SK-N-SH (cell line): Measurements from ENCODE around the gene DUSP1. TPM values are rescaled to one million over a fixed set of nuclear protein-coding genes. Genes with fewer than 3 reads are reported as not detected.

Source experiments
- CTCF ChIA-PET: fragments of 300-600, 350-600 bp; formaldehyde crosslinking; extraction: SDS; loops from one replicate; lab custom pipeline; 2021; lab: Yijun Ruan, JAX
- POLR2A ChIA-PET: fragments of 350-600 bp; sonication (Branson Sonifier 250); formaldehyde crosslinking; extraction: SDS; loops from one replicate; lab custom pipeline; 2020; ENCODE audit warnings: antibody characterized with exemption, inconsistent platforms; lab: Yijun Ruan, JAX
- DNase-seq: peaks from one replicate; pipeline ENCODE4 v3.0.0; 2012
- H2AFZ ChIP-seq: fragments of 200-600 bp; sonication (generic); 2 replicates; pipeline ENCODE4 v1.8.1; 2016; ENCODE audit warnings: antibody characterized with exemption, mild to moderate bottlenecking, low read depth
- H3F3A ChIP-seq: fragments of 200-600 bp; sonication (generic); replicated peaks from 2 replicates; pipeline ENCODE3; 2016; ENCODE audit warnings: antibody characterized with exemption, mild to moderate bottlenecking; ENCODE audit not compliant: insufficient read depth
- H3K27ac ChIP-seq, 2 experiments: fragments of 200-500 bp in 1 of 2; fragments of 200-600 bp in 1 of 2; sonication (Bioruptor generic) in 1 of 2; sonication (generic), shearing (Covaris generic) in 1 of 2; 2 replicates each; pipeline versions ENCODE4 v1.5.1 to v1.6.1; 2014 to 2016; ENCODE audit warnings: low read depth in 2 of 2, inconsistent platforms in 1 of 2, low read length in 1 of 2, mild to moderate bottlenecking in 1 of 2, mixed read lengths in 1 of 2
- H3K27me3 ChIP-seq: fragments of 200-600 bp; sonication (generic), shearing (Covaris generic); 2 replicates; pipeline ENCODE4 v1.6.1; 2016; ENCODE audit warnings: mixed run types; ENCODE audit not compliant: insufficient read depth
- H3K36me3 ChIP-seq, 2 experiments: fragments of 200-500 bp in 1 of 2; fragments of 200-600 bp in 1 of 2; sonication (Bioruptor generic) in 1 of 2; sonication (generic) in 1 of 2; replicated peaks in 1 of 2; 2 replicates each; pipeline versions ENCODE3 to v1.5.1; 2014 to 2016; ENCODE audit warnings: low read length in 1 of 2, mild to moderate bottlenecking in 1 of 2; ENCODE audit not compliant: insufficient read depth in 2 of 2, control insufficient read depth in 1 of 2
- H3K4me1 ChIP-seq, 2 experiments: fragments of 200-500 bp in 1 of 2; fragments of 200-600 bp in 1 of 2; sonication (Bioruptor generic) in 1 of 2; sonication (generic), shearing (Covaris generic) in 1 of 2; 2 replicates each; pipeline versions ENCODE4 v1.5.1 to v1.6.1; 2014 to 2016; ENCODE audit warnings: low read depth in 1 of 2, low read length in 1 of 2, mixed run types in 1 of 2; ENCODE audit not compliant: insufficient read depth in 2 of 2, control insufficient read depth in 1 of 2
- H3K4me2 ChIP-seq: fragments of 200-600 bp; sonication (generic), shearing (Covaris generic); 2 replicates; pipeline ENCODE4 v1.6.1; 2017; ENCODE audit warnings: mixed run types
- H3K4me3 ChIP-seq, 2 experiments: fragments of 200-500 bp in 1 of 2; fragments of 200-600 bp in 1 of 2; sonication (Bioruptor generic) in 1 of 2; sonication (generic), shearing (Covaris generic) in 1 of 2; 2 replicates each; pipeline versions ENCODE4 v1.5.1 to v1.8.1; 2014 to 2016; ENCODE audit warnings: low read depth in 2 of 2, inconsistent platforms in 1 of 2, low read length in 1 of 2, mild to moderate bottlenecking in 1 of 2, mixed read lengths in 1 of 2, moderate library complexity in 1 of 2
- H3K79me2 ChIP-seq: fragments of 200-600 bp; sonication (generic); 2 replicates; pipeline ENCODE4 v1.8.1; 2017; ENCODE audit warnings: mild to moderate bottlenecking; ENCODE audit not compliant: insufficient read depth
- H3K9ac ChIP-seq: fragments of 200-600 bp; sonication (generic); 2 replicates; pipeline ENCODE4 v1.6.1; 2017; ENCODE audit warnings: mixed run types
- H3K9me2 ChIP-seq: fragments of 200-600 bp; sonication (generic); 2 replicates; pipeline ENCODE4 v1.6.1; 2017; ENCODE audit warnings: mixed run types
- H3K9me3 ChIP-seq: fragments of 200-600 bp; sonication (generic); 2 replicates; pipeline ENCODE4 v1.6.1; 2017; ENCODE audit warnings: mixed run types, mild to moderate bottlenecking, moderate library complexity
- H4K20me1 ChIP-seq: fragments of 200-600 bp; sonication (generic); 2 replicates; pipeline ENCODE4 v1.6.1; 2017; ENCODE audit warnings: mild to moderate bottlenecking, mixed run types; ENCODE audit not compliant: insufficient read depth
- CHD2 ChIP-seq: fragments of 150-350 bp; IDR thresholded peaks from 2 replicates; pipeline ENCODE4 v1.6.1; 2018; ENCODE audit warnings: low read length; ENCODE audit not compliant: partially characterized antibody
- MXI1 ChIP-seq: IDR thresholded peaks from 2 replicates; pipeline ENCODE4 v1.6.1; 2012; ENCODE audit warnings: mild to moderate bottlenecking, low read depth, low read length, improper control_type of control experiment
- PBX3 ChIP-seq: IDR thresholded peaks from 2 replicates; pipeline ENCODE4; 2012
- POLR2AphosphoS5 ChIP-seq: IDR thresholded peaks from 2 replicates; pipeline ENCODE4 v1.6.1; 2012; ENCODE audit warnings: low read depth, low read length
- REST ChIP-seq: IDR thresholded peaks from 2 replicates; pipeline ENCODE4 v1.6.1; 2012; ENCODE audit warnings: mild to moderate bottlenecking, low read depth, low read length, moderate library complexity
- RFX5 ChIP-seq: IDR thresholded peaks from 2 replicates; pipeline ENCODE4 v1.6.1; 2012; ENCODE audit warnings: mild to moderate bottlenecking, improper control_type of control experiment, low read length
- RXRA ChIP-seq: IDR thresholded peaks from 2 replicates; pipeline ENCODE4 v1.4.0; 2012; ENCODE audit warnings: low read depth, mild to moderate bottlenecking, borderline replicate concordance
- TAF1 ChIP-seq: IDR thresholded peaks from 2 replicates; pipeline ENCODE4 v1.6.1; 2012; ENCODE audit warnings: low read depth, mild to moderate bottlenecking, low read length, moderate library complexity, borderline replicate concordance
- TEAD4 ChIP-seq: IDR thresholded peaks from 2 replicates; pipeline ENCODE4 v1.4.0; 2012; ENCODE audit warnings: mild to moderate bottlenecking, borderline replicate concordance; ENCODE audit not compliant: insufficient read depth
- WGBS: methylation state at CpG from one replicate; pipeline ENCODE4 v1.1.6; 2017; ENCODE audit warnings: low lambda C conversion rate; 5-methylcytosine and 5-hydroxymethylcytosine counted together
- polyA plus RNA-seq, 3 experiments: library from polyadenylated mRNA; depleted of rRNA; stranded (reverse); fragments of >200 nt; gene quantifications; 2 replicates each; pipeline ENCODE4 v1.2.3, GENCODE V29; 2012
- TF ChIP-seq, protein P1 (sequence below): fragments of 150-350 bp; IDR thresholded peaks from 2 replicates; pipeline ENCODE4 v1.6.1; 2016; ENCODE audit warnings: mild to moderate bottlenecking, low read depth, low read length

The DUSP1 gene
- polyA plus RNA-seq, 1 of the 3 experiments (the other 2 are of a cell fraction), result 455 TPM

GRCh38 chr5:172736508-172737135, 34.4 kb downstream of the DUSP1 start:
- WGBS, result 92% methylated on average over 10 of the region's 11 CpGs
- no peak overlapping the region for H3K4me2 ChIP-seq
- no peak overlapping the region for H3K9ac ChIP-seq
- H3K9me3 ChIP-seq, result no peaks in the 10 kb centered on the region
- H3K27ac ChIP-seq, result no peak overlapping the region
- no peaks in the 10 kb centered on the region for H3K79me2 ChIP-seq
- DNase-seq, result no peak
- POLR2A ChIA-PET, result no interaction called here
- no peaks in the 10 kb centered on the region for H4K20me1 ChIP-seq
- no peak for TF ChIP-seq RXRA
- TF ChIP-seq TEAD4, result no peak
- TF ChIP-seq REST, result no peak
- TF ChIP-seq POLR2AphosphoS5, result no peak
- no peak for TF ChIP-seq MXI1
- no peaks in the 10 kb centered on the region for H3K27me3 ChIP-seq
- no peak overlapping the region for H3K4me3 ChIP-seq
- CTCF ChIA-PET, result interaction anchor here (1.3 kb wide), 2 partner anchors 20 to 23 kb away, joined by 3 read pairs; no protein-coding TSS in a partner anchor
- peaks cover 5% of the 10 kb centered on the region for H3F3A ChIP-seq
- H3K36me3 ChIP-seq, result no peaks in the 10 kb centered on the region
- no peak overlapping the region for H2AFZ ChIP-seq
- H3K9me2 ChIP-seq, result no peaks in the 10 kb centered on the region
- H3K4me1 ChIP-seq, result peaks cover 0 to 7% of the 10 kb centered on the region in 2 experiments; a peak in 2 of 4 replicates

GRCh38 chr5:172735141-172735831, 35.7 kb downstream of the DUSP1 start:
- H3K27ac ChIP-seq, result no peak overlapping the region
- ChIA-PET POLR2A (no interaction called here), CTCF (interaction anchor here (0.7 to 3.6 kb wide), 4 partner anchors 11 to 28 kb away, joined by 3 to 20 read pairs (median 8); no protein-coding TSS in a partner anchor)
- H3K79me2 ChIP-seq, result no peaks in the 10 kb centered on the region
- H3K9me2 ChIP-seq, result no peaks in the 10 kb centered on the region
- H2AFZ ChIP-seq, result no peak overlapping the region
- no peaks in the 10 kb centered on the region for H3K9me3 ChIP-seq
- no peaks in the 10 kb centered on the region for H3K4me1 ChIP-seq
- H3K4me3 ChIP-seq, result no peak overlapping the region
- DNase-seq, result no peak
- no peak overlapping the region for H3K9ac ChIP-seq
- no peak overlapping the region for H3K4me2 ChIP-seq
- no peaks in the 10 kb centered on the region for H3F3A ChIP-seq
- H3K27me3 ChIP-seq, result no peaks in the 10 kb centered on the region
- H4K20me1 ChIP-seq, result no peaks in the 10 kb centered on the region
- no peaks in the 10 kb centered on the region for H3K36me3 ChIP-seq
- TF ChIP-seq TAF1 (no peak), PBX3 (no peak), RFX5 (no peak), CHD2 (no peak)
- TF ChIP-seq, protein P1, sequence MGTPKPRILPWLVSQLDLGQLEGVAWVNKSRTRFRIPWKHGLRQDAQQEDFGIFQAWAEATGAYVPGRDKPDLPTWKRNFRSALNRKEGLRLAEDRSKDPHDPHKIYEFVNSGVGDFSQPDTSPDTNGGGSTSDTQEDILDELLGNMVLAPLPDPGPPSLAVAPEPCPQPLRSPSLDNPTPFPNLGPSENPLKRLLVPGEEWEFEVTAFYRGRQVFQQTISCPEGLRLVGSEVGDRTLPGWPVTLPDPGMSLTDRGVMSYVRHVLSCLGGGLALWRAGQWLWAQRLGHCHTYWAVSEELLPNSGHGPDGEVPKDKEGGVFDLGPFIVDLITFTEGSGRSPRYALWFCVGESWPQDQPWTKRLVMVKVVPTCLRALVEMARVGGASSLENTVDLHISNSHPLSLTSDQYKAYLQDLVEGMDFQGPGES, result no peak
- whole genome bisulfite sequencing, result 92% methylated on average over 12 of the region's 12 CpGs
